Neuronal stem cell (in vitro differentiated cells): Measurements from ENCODE around the gene RPS23.
"Not testable (repeated sequence)": the region's sequence is repeated elsewhere in the genome, so short reads cannot be mapped to it uniquely, and the experiment has no call there.

Experiments
- DNase-seq: peaks from one replicate; pipeline ENCODE4 v3.0.0-alpha.2; 2013; ENCODE audit warnings: low spot score
- H2AFZ ChIP-seq: one replicate; pipeline ENCODE4 v1.6.1; 2013; ENCODE audit warnings: mild to moderate bottlenecking, low read length, inconsistent platforms
- H2AK5ac ChIP-seq: 2 replicates; pipeline ENCODE4 v1.6.1; 2013; ENCODE audit warnings: low read depth, mild to moderate bottlenecking, inconsistent platforms, low read length, moderate library complexity, mixed read lengths
- H2BK120ac ChIP-seq: 2 replicates; pipeline ENCODE4 v1.6.1; 2013; ENCODE audit warnings: low read depth, mild to moderate bottlenecking, inconsistent platforms, low read length, moderate library complexity, mixed read lengths
- H2BK12ac ChIP-seq: one replicate; pipeline ENCODE4 v1.6.1; 2013; ENCODE audit warnings: low read length, inconsistent platforms
- H2BK15ac ChIP-seq: 2 replicates; pipeline ENCODE4 v1.6.1; 2013; ENCODE audit warnings: mild to moderate bottlenecking, low read length, inconsistent platforms, mixed read lengths
- H2BK5ac ChIP-seq: one replicate; pipeline ENCODE4 v1.6.1; 2013; ENCODE audit warnings: inconsistent platforms, mild to moderate bottlenecking, low read length, moderate library complexity
- H3K14ac ChIP-seq: one replicate; pipeline ENCODE4 v1.6.1; 2013; ENCODE audit warnings: low read length, inconsistent platforms
- H3K18ac ChIP-seq: 2 replicates; pipeline ENCODE4 v1.6.1; 2013; ENCODE audit warnings: low read length, inconsistent platforms
- H3K23ac ChIP-seq: 2 replicates; pipeline ENCODE4 v1.6.1; 2013; ENCODE audit warnings: low read depth, mild to moderate bottlenecking, mixed read lengths, low read length, inconsistent platforms; ENCODE audit not compliant: poor library complexity
- H3K27ac ChIP-seq: replicated peaks from 3 replicates; pipeline ENCODE4 v1.5.1; 2013; ENCODE audit warnings: low read length, inconsistent platforms
- H3K27me3 ChIP-seq, 3 experiments: 2 replicates each; pipeline ENCODE4 v1.6.1; 2013; ENCODE audit warnings: low read length in 3 of 3, mild to moderate bottlenecking in 2 of 3, inconsistent platforms in 1 of 3, low read depth in 1 of 3, mixed read lengths in 1 of 3, moderate library complexity in 1 of 3; ENCODE audit not compliant: control insufficient read depth in 3 of 3, insufficient read depth in 3 of 3
- H3K36me3 ChIP-seq, 2 donors: replicated peaks in 1 of 2; 2 replicates each; pipeline ENCODE4 v1.6.1; 2013; ENCODE audit warnings: low read length in 2 of 2; ENCODE audit not compliant: control insufficient read depth in 2 of 2, insufficient read depth in 2 of 2
- H3K4ac ChIP-seq: 2 replicates; pipeline ENCODE4 v1.6.1; 2013; ENCODE audit warnings: inconsistent platforms, mild to moderate bottlenecking, low read length, moderate library complexity
- H3K4me1 ChIP-seq, 2 donors: 1 replicate in 1 of 2; 2 replicates in 1 of 2; pipeline ENCODE4 v1.6.1; 2013; ENCODE audit warnings: low read length in 2 of 2, low read depth in 1 of 2; ENCODE audit not compliant: control insufficient read depth in 2 of 2, insufficient read depth in 1 of 2
- H3K4me2 ChIP-seq: one replicate; pipeline ENCODE4 v1.6.1; 2013; ENCODE audit warnings: mild to moderate bottlenecking, low read length, inconsistent platforms; ENCODE audit not compliant: insufficient read depth, poor library complexity, severe bottlenecking
- H3K4me3 ChIP-seq, 2 donors: 2 replicates each; pipeline ENCODE4 v1.5.1; 2013; ENCODE audit warnings: low read length in 2 of 2, mild to moderate bottlenecking in 2 of 2, inconsistent platforms in 1 of 2, moderate library complexity in 1 of 2
- H3K79me1 ChIP-seq: one replicate; pipeline ENCODE4 v1.6.1; 2013; ENCODE audit warnings: low read depth, mild to moderate bottlenecking, inconsistent platforms, low read length, moderate library complexity
- H3K9ac ChIP-seq: one replicate; pipeline ENCODE4 v1.6.1; 2013; ENCODE audit warnings: mild to moderate bottlenecking, low read depth, low read length, inconsistent platforms; ENCODE audit not compliant: poor library complexity
- H3K9me3 ChIP-seq, 2 donors: replicated peaks in 1 of 2; 2 replicates each; pipeline versions ENCODE3 to v1.6.1; 2013; ENCODE audit warnings: low read length in 2 of 2, mild to moderate bottlenecking in 2 of 2, inconsistent platforms in 1 of 2, low read depth in 1 of 2, mixed read lengths in 1 of 2, moderate library complexity in 1 of 2; ENCODE audit not compliant: control insufficient read depth in 2 of 2, insufficient read depth in 1 of 2
- H4K8ac ChIP-seq: one replicate; pipeline ENCODE4 v1.6.1; 2013; ENCODE audit warnings: low read depth, mild to moderate bottlenecking, inconsistent platforms, low read length, moderate library complexity
- H4K91ac ChIP-seq: one replicate; pipeline ENCODE4 v1.6.1; 2013; ENCODE audit warnings: low read length, low read depth, mild to moderate bottlenecking, inconsistent platforms; ENCODE audit not compliant: poor library complexity
- whole genome bisulfite sequencing, 2 donors: extraction: QIAGEN DNeasy Blood & Tissue Kit; methylation state at CpG; one replicate each; pipeline ENCODE4 v1.1.7; 2013; ENCODE audit warnings: missing lambda C conversion rate in 2 of 2, mixed read lengths in 1 of 2; ENCODE audit not compliant: insufficient read length in 2 of 2, insufficient replicate concordance in 1 of 2; ENCODE audit errors: extremely low coverage in 2 of 2; 5-methylcytosine and 5-hydroxymethylcytosine counted together

The RPS23 gene

DNA sequence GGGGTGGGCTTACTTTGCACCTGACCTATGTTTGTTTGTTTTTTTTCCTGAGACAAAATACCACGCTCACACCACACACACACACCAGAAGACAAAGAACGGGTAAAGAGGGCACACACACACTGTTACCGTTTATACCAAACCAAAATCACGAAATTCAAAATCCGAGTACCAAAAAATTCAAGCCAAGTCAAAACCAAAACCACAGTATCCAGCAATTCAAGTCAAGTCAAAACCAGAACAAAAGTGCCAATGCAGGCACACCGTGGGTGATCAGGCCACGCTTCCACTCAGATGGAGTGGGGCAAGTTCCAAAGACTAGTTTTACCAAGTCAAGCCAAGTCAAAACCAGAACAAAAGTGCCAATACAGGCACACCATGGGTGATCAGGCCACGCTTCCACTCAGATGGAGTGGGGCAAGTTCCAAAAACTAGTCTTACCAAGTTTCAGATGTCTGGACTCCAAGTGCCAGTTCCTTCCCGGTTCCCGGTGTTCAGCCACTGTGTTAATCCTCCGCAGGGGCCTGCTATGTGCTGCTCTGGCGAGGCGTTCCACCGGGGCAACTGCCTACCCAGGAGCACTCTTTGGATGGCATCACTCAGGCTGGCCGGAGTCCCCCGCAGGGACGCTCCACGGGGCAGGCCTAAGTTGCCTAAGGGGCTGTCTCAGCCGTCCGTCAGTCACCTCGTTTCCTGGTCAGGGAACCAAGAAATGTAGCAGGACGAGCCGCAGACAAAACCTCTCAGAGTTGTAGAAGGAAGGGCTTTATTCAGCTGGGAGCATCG, 5.4 kb downstream of the RPS23 start:
- H3K4me2 ChIP-seq, H2AK5ac ChIP-seq, H3K27me3 ChIP-seq, H3K4me1 ChIP-seq, H4K91ac ChIP-seq, H3K79me1 ChIP-seq, H3K23ac ChIP-seq, H2AFZ ChIP-seq, H3K27ac ChIP-seq, H2BK120ac ChIP-seq, H3K4ac ChIP-seq, H3K9ac ChIP-seq, H3K18ac ChIP-seq, H2BK15ac ChIP-seq, H2BK5ac ChIP-seq, H3K14ac ChIP-seq, H3K4me3 ChIP-seq, H3K9me3 ChIP-seq, DNase-seq, H2BK12ac ChIP-seq, H4K8ac ChIP-seq: not testable (repeated sequence)
- peaks cover 20 to 73% of the 10 kb centered on the region in 2 donors for H3K36me3 ChIP-seq
- no CpG with 5 or more reads among the region's 24 CpGs for WGBS, 2 donors

DNA sequence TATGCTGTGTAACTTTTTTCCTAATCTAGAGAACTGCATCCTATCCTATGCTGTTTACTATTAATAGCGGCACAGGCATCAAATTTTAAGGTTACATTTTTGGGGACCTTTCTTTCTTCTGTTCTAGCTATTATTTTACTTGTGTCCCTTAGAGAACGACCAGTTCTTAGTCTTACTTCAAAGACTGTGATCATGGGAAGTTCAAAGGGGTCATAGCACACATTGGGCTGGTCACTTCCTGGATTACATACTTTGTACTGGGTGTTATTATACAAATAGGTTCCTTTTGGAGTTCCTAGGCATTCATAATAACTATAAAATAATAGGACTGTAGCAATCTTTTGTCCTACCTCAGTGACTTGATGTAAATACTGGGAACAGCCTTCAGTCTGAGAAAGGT, 8.8 kb downstream of the RPS23 start:
- H3K36me3 ChIP-seq = peaks cover 3 to 40% of the 10 kb centered on the region in 2 donors
- H4K8ac ChIP-seq, H3K27me3 ChIP-seq: not testable (repeated sequence)

DNA sequence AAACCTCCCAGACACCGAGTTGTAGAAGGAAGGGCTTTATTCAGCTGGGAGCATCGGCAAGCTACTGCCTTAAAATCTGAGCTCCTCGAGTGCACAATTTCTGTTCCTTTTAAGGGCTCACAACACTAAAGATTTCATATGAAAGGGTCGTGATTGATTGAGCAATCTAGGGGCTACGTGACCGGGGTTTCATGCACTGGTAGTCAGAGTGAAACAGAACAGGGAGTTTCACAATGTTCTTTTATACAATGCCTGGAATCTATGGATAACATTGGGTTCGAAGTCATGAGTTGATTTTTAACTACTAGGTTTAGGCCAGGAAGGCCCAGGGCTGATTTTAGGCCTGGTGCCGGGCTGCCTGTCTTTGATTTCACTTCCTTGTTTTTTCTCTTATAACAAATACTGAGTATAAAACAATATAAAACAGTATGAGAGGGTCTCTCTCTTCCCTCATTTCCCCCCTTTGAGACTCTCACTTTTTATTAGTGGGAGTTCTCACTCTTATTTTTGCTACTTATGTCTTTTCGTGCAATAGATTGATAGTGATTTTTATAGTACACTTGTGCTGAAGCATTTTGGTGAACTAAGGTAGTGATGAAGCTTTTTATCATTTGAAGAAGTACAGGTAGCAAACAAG, 10.7 kb downstream of the RPS23 start:
- H3K4me3 ChIP-seq, H3K27ac ChIP-seq, DNase-seq, H2BK5ac ChIP-seq, H3K9ac ChIP-seq, H2AK5ac ChIP-seq, H2BK15ac ChIP-seq, H3K14ac ChIP-seq, H2BK120ac ChIP-seq, H3K23ac ChIP-seq, H2AFZ ChIP-seq, H4K91ac ChIP-seq, H4K8ac ChIP-seq, H3K27me3 ChIP-seq, H3K9me3 ChIP-seq, H3K4ac ChIP-seq, H3K18ac ChIP-seq, H2BK12ac ChIP-seq, H3K79me1 ChIP-seq, H3K4me1 ChIP-seq, H3K4me2 ChIP-seq: not testable (repeated sequence)
- peaks cover 0 to 21% of the 10 kb centered on the region in 2 donors for H3K36me3 ChIP-seq
- no CpG with 5 or more reads among the region's 9 CpGs for WGBS, 2 donors

More for the DNA sequence above, 8.8 kb downstream of the RPS23 start:
- not testable (repeated sequence) for H2BK15ac ChIP-seq, H3K4me3 ChIP-seq, H2BK12ac ChIP-seq, H2AFZ ChIP-seq, H3K14ac ChIP-seq, H3K79me1 ChIP-seq, H3K9me3 ChIP-seq, H2BK5ac ChIP-seq, H3K4me1 ChIP-seq, H3K27ac ChIP-seq, H3K4me2 ChIP-seq, H3K18ac ChIP-seq, H2BK120ac ChIP-seq, DNase-seq, H2AK5ac ChIP-seq, H3K4ac ChIP-seq, H3K23ac ChIP-seq, H4K91ac ChIP-seq, H3K9ac ChIP-seq
- no CpG with 5 or more reads among the region's 2 CpGs for WGBS, 2 donors

DNA sequence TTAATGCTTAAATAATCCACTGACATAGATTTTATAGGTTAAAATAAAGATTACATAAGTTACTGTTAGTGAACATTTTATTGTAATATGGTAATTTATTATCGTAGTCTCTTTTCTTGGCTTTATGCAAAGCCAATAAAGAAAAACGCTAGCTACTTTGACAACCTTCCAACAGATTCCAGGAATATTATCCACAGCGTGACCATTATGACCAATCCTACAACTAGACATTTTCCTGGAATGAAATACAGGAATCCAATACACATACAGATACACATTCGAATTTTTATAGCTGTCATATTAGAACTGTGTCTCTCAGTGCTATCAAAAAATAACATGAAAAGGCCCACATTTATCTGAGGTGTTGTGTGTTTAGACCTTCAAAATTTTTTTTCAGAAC, 13.1 kb downstream of the RPS23 start:
- Histone ChIP-seq H3K23ac (no peak overlapping the region), H2BK15ac (no peak overlapping the region), H3K18ac (no peak overlapping the region), H3K4me3 (no peak overlapping the region), H3K9me3 (peaks cover 0 to 2% of the 10 kb centered on the region in 2 donors), H3K4me1 (no peaks in the 10 kb centered on the region), H3K79me1 (no peaks in the 10 kb centered on the region), H2BK5ac (no peak overlapping the region), H3K27ac (no peak overlapping the region), H3K4ac (no peak overlapping the region), H2AFZ (no peak overlapping the region), H3K36me3 (peaks cover 0 to 19% of the 10 kb centered on the region in 2 donors), H3K14ac (no peak overlapping the region), H2AK5ac (no peak overlapping the region), H2BK12ac (no peak overlapping the region), H3K27me3 (no peaks in the 10 kb centered on the region), H2BK120ac (no peak overlapping the region), H3K4me2 (no peak overlapping the region), H3K9ac (no peak overlapping the region), H4K8ac (no peak overlapping the region), H4K91ac (no peak overlapping the region)
- DNase-seq = no peak
- no CpG with 5 or more reads among the region's 4 CpGs for WGBS, 2 donors
